Astrocyte of the cerebellum (primary cell): ENCODE data around the gene ADARB2.

ENCODE experiments used
- DNase-seq: peaks from one replicate; pipeline ENCODE4 v3.0.0-alpha.2; 2011; ENCODE audit warnings: low read depth
- H3K4me3 ChIP-seq: 2 replicates; pipeline ENCODE4 v1.5.1; 2011; ENCODE audit warnings: mild to moderate bottlenecking, low read depth, low read length, moderate library complexity
- in situ Hi-C: cut with HindIII; loops from 2 replicates; pipeline ENCODE4 v1.10.0; 2017; ENCODE audit warnings: low sequenced_read_pairs
- TF ChIP-seq, protein P1 (sequence below): IDR thresholded peaks from 2 replicates; pipeline ENCODE4 v1.5.1; 2012; ENCODE audit warnings: low read length, low read depth, moderate library complexity, mild to moderate bottlenecking; ENCODE audit errors: missing control alignments

Gene ADARB2

DNA sequence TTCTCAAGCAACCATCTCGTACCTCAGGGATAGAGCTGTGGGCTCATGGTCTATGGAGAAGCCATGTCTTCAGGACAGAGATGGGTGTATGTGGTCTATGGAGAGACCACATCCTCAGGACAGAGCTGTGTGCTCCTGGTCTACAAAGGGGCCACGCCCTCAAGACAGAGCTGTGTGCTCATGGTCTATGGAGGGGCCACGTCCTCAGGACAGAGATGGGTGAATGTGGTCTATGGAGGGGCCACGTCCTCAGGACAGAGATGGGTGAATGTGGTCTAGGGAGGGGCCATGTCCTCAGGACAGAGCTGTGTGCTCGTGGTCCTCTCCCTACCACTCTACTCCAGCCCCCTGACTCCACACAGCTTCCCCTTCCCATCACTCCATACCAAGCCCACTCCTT is 563.3 kb downstream of the ADARB2 start:
- TF ChIP-seq, protein P1, sequence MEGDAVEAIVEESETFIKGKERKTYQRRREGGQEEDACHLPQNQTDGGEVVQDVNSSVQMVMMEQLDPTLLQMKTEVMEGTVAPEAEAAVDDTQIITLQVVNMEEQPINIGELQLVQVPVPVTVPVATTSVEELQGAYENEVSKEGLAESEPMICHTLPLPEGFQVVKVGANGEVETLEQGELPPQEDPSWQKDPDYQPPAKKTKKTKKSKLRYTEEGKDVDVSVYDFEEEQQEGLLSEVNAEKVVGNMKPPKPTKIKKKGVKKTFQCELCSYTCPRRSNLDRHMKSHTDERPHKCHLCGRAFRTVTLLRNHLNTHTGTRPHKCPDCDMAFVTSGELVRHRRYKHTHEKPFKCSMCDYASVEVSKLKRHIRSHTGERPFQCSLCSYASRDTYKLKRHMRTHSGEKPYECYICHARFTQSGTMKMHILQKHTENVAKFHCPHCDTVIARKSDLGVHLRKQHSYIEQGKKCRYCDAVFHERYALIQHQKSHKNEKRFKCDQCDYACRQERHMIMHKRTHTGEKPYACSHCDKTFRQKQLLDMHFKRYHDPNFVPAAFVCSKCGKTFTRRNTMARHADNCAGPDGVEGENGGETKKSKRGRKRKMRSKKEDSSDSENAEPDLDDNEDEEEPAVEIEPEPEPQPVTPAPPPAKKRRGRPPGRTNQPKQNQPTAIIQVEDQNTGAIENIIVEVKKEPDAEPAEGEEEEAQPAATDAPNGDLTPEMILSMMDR, result no peak
- no peak for DNase-seq
- in situ Hi-C loops, result no loop called here
- no peak overlapping the region for H3K4me3 ChIP-seq

DNA sequence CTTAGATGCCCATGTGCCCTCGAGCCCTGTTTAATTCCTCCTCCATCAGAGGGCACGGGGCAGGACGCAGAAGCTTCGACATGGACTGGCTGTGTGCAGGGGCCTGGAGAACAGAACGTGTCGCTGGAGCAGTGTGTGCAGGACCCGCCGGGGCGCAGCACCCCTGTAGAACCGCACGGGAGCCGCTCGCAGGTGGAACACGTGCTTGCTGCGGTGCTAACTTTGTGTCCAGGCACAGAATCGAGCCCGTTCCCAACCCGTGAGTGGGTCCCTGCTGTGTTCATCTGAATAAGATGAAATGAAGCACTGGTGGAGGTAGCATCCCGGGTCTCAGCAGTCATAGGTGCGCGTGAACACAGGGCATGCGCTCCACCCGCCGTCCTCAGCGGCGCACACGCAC is 564.2 kb downstream of the ADARB2 start:
- in situ Hi-C loops, result no loop called here
- H3K4me3 ChIP-seq, result no peak overlapping the region
- TF ChIP-seq, protein P1, result no peak
- DNase-seq, result no peak

- TF ChIP-seq, protein P1, result no peak
- no peak overlapping the region for H3K4me3 ChIP-seq
- in situ Hi-C loops, result no loop called here
- DNase-seq, result no peak
Measured at GRCh38 chr10:1172256-1172984, 564.9 kb downstream of the ADARB2 start.

GRCh38 chr10:1171586-1171985 is 565.7 kb downstream of the ADARB2 start:
- TF ChIP-seq, protein P1, result no peak
- DNase-seq, result no peak
- H3K4me3 ChIP-seq, result no peak overlapping the region
- in situ Hi-C loops, result no loop called here

DNA sequence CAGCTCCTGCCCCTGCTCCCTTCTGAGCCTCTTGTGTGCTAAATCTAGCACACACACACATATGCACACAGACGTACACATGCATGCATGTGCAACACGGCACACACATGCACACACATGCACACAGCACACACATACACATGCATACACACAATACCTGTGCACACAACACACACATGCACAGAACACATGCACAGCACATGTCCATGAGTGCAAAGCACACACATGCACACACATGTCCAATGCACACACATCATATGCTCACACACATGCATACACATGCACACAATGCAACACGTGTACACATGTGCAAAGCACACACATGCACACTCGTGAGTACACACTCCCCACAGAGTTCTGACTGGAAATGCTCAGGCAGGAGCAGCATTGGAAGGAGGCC is 566.1 kb downstream of the ADARB2 start:
- DNase-seq, result no peak
- TF ChIP-seq, protein P1, result no peak
- no peak overlapping the region for H3K4me3 ChIP-seq
- in situ Hi-C loops, result no loop called here

DNA sequence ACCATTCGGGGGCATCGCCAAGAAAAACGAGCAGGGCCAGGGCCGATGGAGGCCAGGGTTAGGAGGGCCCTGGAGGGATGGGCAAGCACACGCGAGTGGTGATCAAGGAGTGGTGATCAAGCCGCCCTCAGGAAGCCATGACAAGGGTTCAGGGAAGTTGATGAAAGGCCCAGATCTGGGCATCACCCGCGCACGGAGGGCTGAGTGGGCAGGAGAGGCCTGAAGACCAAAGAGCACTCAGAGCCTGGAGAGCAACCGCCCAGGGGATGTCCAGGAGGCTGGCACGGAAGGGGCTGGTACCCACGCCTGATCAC is 566.5 kb downstream of the ADARB2 start:
- no peak for DNase-seq
- H3K4me3 ChIP-seq, result no peak overlapping the region
- in situ Hi-C loops, result no loop called here

More for the DNA sequence above, 566.5 kb downstream of the ADARB2 start:
- TF ChIP-seq, protein P1, result no peak
